Aortic smooth muscle cell (primary cell): ENCODE results near the gene HADHA. TPM values are rescaled to one million over a fixed set of nuclear protein-coding genes. Genes with fewer than 3 reads are reported as not detected.

Experiments
- total RNA-seq: library from RNA; depleted of rRNA; stranded (reverse); fragments of >200 nt; gene quantifications from 2 replicates; pipeline ENCODE4 v1.2.3, GENCODE V29; 2014

The HADHA gene
- total RNA-seq: 166 and 190 TPM in 2 replicates

GRCh38 chr2:26244309-26245230, at the start of gene HADHA, which contains the start of gene HADHB:
HADHA (minus strand) TSS chr2:26244632; CDS start chr2:26244596, 36 bp downstream.
HADHB (plus strand) TSS chr2:26244939; CDS start chr2:26254255, 9,316 bp downstream.

GRCh38 chr2:26172871-26173775, 71.3 kb downstream of the HADHA start, which contains the start of gene GAREM2:
GAREM2 (plus strand) TSS chr2:26173088; CDS start chr2:26173221, 133 bp downstream.

Other genes starting within 250 kb of the HADHA start
- gene RAB10, start 210.5 kb downstream of the HADHA start, total RNA-seq: 304 and 334 TPM in 2 replicates
- 0.53 and 0.68 TPM in 2 replicates for gene GAREM2, start 71.5 kb downstream of the HADHA start, total RNA-seq
- 96.4 and 116 TPM in 2 replicates for gene HADHB, start 307 bp upstream of the HADHA start, total RNA-seq
- 10.8 and 14.8 TPM in 2 replicates for gene SELENOI, start 101.5 kb upstream of the HADHA start, total RNA-seq
- gene ADGRF3, start 102.2 kb upstream of the HADHA start, total RNA-seq: 0.12 and 0.26 TPM in 2 replicates
- not detected in 2 replicates for gene DRC1, start 157.3 kb upstream of the HADHA start, total RNA-seq
- gene OTOF, start 233.5 kb upstream of the HADHA start, total RNA-seq: not detected in 2 replicates